Suprapubic skin (tissue), 4 donors: Measurements from ENCODE around the gene ZNF71.

Source experiments
- POLR2A ChIP-seq, 2 donors: fragments of 450-650 bp; IDR thresholded peaks; one replicate each; pipeline ENCODE4 v1.6.1; 2017; ENCODE audit warnings: antibody characterized with exemption in 2 of 2, mild to moderate bottlenecking in 2 of 2, moderate library complexity in 2 of 2
- POLR2AphosphoS5 ChIP-seq, 3 donors: sonication (generic); formaldehyde crosslinking; IDR thresholded peaks; one replicate each; pipeline ENCODE4 v1.6.1; 2017; ENCODE audit warnings: antibody characterized with exemption in 3 of 3
- TF ChIP-seq, protein P1 (sequence below), 2 donors: fragments of 200-600 bp in 1 of 2; fragments of 450-650 bp in 1 of 2; sonication (generic) in 1 of 2; IDR thresholded peaks; one replicate each; pipeline ENCODE4 v1.5.1; 2016 to 2019; ENCODE audit warnings: antibody characterized with exemption in 2 of 2, mild to moderate bottlenecking in 1 of 2, moderate library complexity in 1 of 2

DNA sequence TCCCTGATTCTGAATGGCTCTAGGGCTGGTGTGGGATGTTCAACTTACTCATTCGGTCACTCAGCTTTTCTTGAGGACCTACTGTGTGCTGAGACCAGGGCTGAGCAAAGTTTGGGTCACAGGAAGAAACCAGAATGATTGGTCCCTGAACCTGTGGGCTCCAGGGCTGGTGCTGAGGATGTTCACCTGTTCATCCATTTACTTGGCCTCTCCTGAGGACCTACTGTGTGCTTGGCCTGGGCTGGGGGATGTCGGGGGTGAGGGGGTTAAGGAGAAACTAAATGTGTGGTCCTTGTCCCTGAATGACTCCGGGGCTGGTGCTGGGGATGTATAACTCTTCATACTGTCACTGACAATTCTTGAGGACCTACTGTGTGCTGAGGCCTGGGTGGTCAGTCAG is 66.1 kb downstream of the ZNF71 start:
- TF ChIP-seq, protein P1, sequence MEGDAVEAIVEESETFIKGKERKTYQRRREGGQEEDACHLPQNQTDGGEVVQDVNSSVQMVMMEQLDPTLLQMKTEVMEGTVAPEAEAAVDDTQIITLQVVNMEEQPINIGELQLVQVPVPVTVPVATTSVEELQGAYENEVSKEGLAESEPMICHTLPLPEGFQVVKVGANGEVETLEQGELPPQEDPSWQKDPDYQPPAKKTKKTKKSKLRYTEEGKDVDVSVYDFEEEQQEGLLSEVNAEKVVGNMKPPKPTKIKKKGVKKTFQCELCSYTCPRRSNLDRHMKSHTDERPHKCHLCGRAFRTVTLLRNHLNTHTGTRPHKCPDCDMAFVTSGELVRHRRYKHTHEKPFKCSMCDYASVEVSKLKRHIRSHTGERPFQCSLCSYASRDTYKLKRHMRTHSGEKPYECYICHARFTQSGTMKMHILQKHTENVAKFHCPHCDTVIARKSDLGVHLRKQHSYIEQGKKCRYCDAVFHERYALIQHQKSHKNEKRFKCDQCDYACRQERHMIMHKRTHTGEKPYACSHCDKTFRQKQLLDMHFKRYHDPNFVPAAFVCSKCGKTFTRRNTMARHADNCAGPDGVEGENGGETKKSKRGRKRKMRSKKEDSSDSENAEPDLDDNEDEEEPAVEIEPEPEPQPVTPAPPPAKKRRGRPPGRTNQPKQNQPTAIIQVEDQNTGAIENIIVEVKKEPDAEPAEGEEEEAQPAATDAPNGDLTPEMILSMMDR (IDR thresholded peaks at IDR 0.05) = no peak
- TF ChIP-seq POLR2AphosphoS5 (IDR thresholded peaks at IDR 0.05) (no peak), POLR2A (IDR thresholded peaks at IDR 0.05) (no peak)
